NOMO-1 treated with dmso at 0.1 percent for 144 hours (cell line): ENCODE measurements around the gene FGGY.

Experiments used
- DNase-seq: peaks from one replicate; lab custom pipeline; 2025; ENCODE audit not compliant: unreplicated experiment; lab: John Stamatoyannopoulos, UW

Gene FGGY

GRCh38 chr1:59671066-59671952 lies 374.4 kb downstream of the FGGY start:
- DNase-seq = no peak

GRCh38 chr1:59671953-59672305 lies 375.0 kb downstream of the FGGY start:
- no peak for DNase-seq

GRCh38 chr1:59672851-59673572 lies 376.1 kb downstream of the FGGY start:
- DNase-seq = no peak

- no peak for DNase-seq
Measured at GRCh38 chr1:59673573-59674450, 376.9 kb downstream of the FGGY start.

GRCh38 chr1:59674595-59674994 lies 377.7 kb downstream of the FGGY start:
- DNase-seq = peak; percentile 90

DNA sequence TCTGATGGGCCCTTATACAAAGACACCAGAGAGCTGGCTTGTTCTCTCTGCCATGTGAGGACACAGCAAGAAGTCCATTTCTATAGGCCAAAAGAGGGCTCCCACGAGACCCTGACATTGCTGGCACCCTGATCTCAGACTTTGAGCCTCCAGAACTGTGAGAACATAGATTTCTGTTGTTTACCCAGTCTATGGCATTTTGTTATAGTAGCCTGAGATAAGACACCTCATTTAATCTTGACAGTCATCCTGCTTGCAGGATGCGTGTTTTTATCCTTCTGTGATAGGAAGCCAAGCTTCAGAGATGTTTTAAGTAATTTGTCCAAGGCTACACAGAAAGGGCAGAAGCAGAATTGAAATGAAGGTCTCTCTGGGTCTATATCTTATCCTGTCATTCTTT lies 379.0 kb downstream of the FGGY start:
- no peak for DNase-seq

DNA sequence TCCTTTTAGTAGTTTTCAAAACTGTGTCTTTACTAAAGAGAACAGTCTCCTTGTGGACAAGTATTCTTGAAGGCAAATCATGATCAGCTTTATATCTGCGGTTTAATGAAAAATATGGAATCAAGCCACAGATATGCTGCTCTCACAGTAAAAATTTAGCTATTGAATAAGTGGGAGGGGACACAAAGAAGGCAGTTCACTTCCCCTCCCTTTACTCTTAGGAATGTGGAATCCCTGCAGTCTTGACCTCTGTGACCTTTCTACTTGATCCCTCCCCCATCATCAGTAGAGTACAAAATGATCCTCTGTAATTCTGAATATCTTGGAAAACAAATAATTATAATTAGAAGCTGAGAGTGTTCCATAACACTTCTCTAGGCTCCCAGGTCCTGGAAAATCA lies 381.1 kb downstream of the FGGY start:
- no peak for DNase-seq

DNA sequence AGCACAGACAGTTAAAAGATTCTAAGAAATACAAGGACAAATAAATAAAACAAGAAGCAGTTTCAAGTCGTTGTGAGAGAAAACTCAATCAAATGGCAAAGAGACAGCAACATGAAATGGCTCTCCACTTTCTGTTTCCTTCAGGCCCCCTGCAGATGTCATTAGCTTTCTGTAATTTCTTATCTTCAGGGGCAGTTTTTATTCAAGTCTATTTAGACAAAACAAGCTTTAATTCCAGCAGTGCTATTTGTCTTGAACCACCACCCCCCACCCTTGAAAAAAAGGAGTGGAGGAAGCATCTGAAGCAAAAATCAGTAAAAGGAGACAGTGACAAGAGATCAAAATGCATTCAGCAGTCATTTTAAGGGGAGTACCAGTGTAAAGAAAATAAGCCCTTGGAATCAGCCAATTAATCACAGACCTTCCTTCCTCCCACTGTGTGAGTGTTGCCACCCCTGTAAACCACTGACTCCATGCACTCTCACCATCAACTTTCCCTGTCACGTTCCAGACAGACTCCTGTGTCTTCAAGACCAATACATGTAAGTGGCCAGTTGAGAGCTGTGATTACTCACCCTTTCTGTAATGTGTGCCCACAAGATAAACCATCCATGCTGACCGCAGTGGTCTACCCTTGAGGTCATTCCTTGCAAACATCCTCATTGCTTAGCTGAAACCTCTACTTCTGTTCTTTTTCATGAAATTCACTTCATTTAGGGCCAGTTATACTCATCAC lies 381.8 kb downstream of the FGGY start:
- no peak for DNase-seq

GRCh38 chr1:59680044-59680443 lies 383.1 kb downstream of the FGGY start:
- DNase-seq = no peak

- DNase-seq = no peak
Measured at GRCh38 chr1:59682396-59683080, 385.6 kb downstream of the FGGY start.

- no peak for DNase-seq
Measured at GRCh38 chr1:59683197-59683596, 386.3 kb downstream of the FGGY start.

- no peak for DNase-seq
Measured at GRCh38 chr1:59684698-59685097, 387.8 kb downstream of the FGGY start.

- no peak for DNase-seq
Measured at GRCh38 chr1:59685101-59685500, 388.2 kb downstream of the FGGY start.

DNA sequence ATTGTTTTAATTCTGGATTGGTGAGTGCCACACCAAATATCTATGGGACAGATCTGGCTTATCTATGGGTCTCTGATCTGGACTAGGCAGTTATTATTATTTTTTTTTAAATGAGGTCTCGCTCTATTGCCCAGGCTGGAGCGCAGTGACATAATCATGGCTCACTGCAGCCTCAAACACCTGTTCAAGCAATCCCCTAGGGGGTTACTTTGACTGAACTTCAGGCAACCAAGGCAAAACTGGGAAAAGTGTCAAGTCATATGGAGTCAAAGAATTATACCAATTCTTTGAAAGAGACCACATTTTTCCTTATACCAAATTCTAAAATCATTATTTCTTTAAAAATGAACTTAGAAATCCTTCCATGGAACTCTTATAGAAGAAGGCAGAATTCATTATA lies 388.8 kb downstream of the FGGY start:
- no peak for DNase-seq

DNA sequence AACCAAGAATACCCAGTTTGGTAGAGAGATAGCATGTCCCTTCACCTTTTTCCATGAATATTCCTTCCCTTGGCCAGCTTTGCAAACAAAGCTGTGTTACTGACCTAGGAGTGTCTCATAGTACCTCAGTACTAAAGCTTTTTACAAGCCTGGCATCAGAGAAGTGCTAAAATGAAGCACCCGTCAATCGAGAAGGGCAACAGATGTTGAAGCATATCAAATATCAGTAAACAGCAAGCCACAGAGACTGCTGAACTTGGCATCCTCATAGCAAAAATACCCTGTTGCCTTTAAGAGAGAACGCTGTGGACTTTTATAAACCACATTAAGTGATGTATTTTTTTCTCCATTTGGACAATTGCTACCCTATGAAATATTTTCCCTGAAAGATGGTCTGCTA lies 389.3 kb downstream of the FGGY start:
- DNase-seq = no peak

DNA sequence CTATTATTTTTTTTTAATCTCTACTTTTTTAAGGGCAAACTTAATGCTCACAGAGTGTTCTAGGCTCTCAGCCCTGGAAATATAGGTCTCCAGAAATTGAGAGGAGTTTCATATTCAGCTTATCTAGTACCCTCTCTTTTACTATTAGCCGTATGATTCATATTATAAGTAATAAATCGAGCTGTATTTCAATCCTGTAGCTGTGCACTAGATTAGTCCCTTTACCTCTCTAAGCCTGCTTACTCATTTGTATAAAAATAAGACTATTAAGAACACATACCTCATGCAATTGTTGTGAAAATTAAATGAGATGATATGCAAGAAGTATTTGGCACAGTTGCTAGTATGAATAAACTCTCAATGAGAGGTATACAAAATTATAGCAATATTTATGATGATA lies 389.7 kb downstream of the FGGY start:
- DNase-seq = no peak

DNA sequence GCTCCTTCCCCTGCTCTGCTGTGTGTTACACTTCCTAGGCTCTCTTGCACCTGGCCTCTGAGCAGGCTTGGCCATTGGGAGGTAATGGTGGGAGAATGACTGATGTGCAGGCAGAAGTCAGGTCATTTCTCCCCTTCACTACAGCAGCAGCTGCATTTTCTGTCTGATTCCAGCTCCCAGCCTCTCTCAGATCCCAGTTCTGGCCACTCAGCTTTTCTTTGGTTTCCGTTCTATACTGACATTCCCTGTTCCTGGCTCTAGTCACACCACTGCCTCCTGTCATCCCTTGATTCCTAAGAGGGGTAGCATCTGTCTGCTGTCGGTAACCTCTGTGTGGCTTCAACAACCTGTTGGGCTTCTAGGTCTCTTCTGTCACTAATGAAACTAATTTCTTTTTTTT lies 390.2 kb downstream of the FGGY start:
- DNase-seq = no peak

DNA sequence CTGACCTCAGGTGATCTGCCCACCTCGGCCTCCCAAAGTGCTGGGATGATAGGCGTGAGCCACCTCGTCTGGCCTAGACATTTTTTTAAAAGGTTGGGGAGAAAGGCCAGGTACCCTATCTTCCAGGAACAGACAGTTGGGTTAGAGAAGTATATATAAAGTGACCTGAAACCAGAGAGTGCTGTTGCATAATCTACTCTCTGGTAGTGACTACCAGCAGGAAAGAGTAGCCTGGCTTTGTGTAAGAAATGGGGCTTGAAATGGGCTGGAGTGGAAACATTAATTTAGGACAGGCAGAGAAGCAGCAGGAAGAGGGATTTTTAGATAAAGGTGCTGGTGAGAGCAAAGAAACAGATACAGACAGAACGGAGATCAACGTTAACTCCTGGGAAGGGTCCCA lies 392.1 kb downstream of the FGGY start:
- peak; percentile 23 for DNase-seq

DNA sequence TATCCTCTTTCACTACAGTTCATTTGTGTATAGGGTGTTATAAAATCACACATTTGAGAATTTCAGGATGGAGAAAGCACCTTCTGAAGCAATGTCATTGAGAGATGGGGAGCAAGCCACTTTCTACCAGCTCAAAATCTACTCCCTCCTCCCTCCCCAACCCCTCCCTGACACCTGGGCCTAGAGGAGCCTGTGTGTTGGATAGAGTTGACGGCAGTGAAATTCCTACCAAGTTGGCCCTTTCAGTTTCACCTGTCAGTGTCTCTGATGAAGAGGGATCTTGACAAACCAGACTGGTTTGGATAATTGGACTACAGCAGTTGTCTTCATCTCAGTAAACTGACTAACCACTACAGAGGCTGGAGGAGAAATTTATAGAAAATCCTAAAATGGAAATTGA lies 392.8 kb downstream of the FGGY start:
- DNase-seq = no peak
